Coronary artery (tissue), 2 donors: ENCODE measurements around the gene KRTAP3-3.

Experiments
- DNase-seq: peaks from one replicate; pipeline ENCODE4 v3.0.0-alpha.2; 2017; ENCODE audit warnings: low spot score
- H3K27ac ChIP-seq, 2 donors: fragments of 200-600 bp; sonication (generic); one replicate each; pipeline ENCODE4 v1.5.1; 2016 to 2019
- H3K4me3 ChIP-seq: fragments of 200-600 bp; sonication (generic); 2 replicates; pipeline ENCODE4 v1.5.1; 2016; ENCODE audit warnings: mild to moderate bottlenecking, moderate library complexity
- TF ChIP-seq, protein P1 (sequence below): fragments of 200-600 bp; sonication (generic); IDR thresholded peaks from one replicate; pipeline ENCODE4 v1.5.1; 2019; ENCODE audit warnings: antibody characterized with exemption

KRTAP3-3 gene

DNA sequence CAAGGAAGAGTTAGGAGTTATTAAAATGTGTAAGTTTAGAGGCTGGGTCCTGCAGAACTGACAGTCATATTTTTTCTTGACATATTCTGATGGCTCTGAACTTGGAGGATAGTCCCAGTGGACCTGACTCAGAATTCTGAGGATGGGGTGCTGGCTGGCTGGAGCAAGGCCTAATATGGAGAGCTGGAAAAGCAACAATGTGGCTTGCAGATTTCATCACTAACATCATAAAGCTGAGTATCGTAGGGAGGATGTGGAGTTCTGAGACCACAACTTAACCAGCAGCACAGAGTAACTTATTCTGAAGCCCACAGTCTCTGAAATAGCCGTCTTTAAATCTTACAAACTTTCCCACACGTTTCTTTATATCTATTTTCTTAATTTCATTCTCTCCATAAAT lies 30.7 kb upstream of the KRTAP3-3 start:
- DNase-seq: no peak
- TF ChIP-seq, protein P1, sequence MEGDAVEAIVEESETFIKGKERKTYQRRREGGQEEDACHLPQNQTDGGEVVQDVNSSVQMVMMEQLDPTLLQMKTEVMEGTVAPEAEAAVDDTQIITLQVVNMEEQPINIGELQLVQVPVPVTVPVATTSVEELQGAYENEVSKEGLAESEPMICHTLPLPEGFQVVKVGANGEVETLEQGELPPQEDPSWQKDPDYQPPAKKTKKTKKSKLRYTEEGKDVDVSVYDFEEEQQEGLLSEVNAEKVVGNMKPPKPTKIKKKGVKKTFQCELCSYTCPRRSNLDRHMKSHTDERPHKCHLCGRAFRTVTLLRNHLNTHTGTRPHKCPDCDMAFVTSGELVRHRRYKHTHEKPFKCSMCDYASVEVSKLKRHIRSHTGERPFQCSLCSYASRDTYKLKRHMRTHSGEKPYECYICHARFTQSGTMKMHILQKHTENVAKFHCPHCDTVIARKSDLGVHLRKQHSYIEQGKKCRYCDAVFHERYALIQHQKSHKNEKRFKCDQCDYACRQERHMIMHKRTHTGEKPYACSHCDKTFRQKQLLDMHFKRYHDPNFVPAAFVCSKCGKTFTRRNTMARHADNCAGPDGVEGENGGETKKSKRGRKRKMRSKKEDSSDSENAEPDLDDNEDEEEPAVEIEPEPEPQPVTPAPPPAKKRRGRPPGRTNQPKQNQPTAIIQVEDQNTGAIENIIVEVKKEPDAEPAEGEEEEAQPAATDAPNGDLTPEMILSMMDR: no peak
- H3K27ac ChIP-seq: no peak overlapping the region
- no peak overlapping the region for H3K4me3 ChIP-seq

DNA sequence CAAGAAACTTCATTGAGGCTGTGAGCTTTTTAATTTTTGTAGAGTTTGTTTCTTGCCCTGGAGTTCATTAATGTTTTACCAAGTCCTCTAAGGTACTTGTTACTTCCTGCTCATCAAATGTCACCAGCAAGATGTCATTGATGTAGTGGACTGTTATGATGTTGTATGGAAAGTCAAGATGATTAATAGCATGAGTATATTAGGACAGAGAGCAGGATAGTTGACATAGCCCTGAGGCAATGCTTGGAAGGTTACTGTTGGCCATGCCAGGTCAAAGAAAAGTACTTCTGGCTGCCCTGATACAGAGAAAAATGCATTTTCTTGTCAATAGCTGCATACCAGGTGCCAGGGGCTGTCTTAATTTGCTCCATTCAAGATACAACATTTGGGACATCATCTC lies 26.4 kb upstream of the KRTAP3-3 start:
- no peak for DNase-seq
- H3K4me3 ChIP-seq: no peak overlapping the region
- no peak overlapping the region for H3K27ac ChIP-seq
- TF ChIP-seq, protein P1: no peak

DNA sequence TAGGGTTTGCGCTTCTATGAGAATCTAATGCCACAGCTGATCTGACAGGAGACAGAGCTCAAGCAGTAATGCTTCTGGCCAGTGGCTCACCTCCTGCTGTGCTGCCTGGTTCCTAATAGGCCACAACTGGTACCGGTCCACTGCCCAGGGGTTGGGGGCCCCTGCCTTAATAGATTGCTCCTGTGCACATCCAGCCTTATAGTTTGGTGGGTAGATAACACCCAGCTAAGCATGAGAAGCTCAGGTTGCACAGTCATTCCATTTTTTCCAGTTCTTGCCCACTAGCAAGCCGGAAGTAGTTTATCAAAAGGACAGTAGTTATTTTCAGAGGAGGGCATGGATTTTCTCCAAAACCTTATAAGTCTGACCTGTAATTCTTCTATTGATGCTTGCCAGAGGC lies 25.5 kb upstream of the KRTAP3-3 start:
- TF ChIP-seq, protein P1: no peak
- DNase-seq: no peak
- H3K27ac ChIP-seq: no peak overlapping the region
- H3K4me3 ChIP-seq: no peak overlapping the region

DNA sequence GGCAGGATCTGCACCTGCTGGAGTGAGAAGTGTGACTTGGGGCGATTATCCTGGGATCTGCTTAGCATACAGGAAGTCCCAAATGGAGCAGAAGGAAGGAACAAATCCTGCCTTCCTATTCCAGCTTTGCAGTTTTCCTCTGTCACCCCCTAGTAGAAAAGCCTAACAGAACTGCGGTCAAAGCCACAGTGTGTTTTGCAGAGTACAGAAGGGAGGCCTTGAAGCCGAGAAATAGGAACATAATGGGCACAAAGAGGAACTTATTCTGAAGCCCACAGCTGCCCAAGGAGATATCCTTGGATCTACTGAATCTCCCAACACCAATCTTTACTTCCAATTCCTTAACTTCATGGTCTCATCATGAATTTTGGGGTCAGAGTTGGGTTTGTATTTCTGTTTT lies 24.6 kb upstream of the KRTAP3-3 start:
- TF ChIP-seq, protein P1: no peak
- DNase-seq: no peak
- no peak overlapping the region for H3K4me3 ChIP-seq
- H3K27ac ChIP-seq: no peak overlapping the region

DNA sequence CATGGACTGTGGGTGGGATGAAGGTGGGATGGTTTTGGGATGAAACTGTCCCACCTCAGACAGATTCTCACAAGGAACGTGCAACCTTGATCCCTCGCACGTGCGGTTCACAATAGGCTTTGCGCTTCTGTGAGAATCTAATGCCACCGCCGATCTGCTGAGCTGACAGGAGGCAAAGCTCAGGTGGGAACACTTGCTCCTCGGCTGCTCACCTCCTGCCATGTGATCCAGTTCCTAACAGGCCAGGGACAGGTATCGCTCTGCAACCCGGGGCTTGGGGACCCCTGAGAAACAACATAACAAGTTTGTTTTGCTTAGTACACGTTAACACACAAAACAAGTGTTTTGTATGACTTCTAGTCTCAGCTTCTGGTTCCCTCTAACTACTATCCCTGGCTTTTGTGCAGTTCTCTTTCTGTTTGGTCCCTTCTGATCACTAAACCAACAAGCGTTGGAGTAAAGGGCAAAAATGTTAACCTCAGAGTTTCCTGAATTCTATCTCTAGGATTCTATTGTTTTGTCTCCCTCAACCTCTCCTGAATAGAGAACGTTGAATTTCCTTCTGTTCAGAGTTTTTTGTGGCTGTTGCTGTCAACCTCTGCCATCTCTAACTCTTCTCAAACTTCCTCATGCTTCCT lies 22.7 kb upstream of the KRTAP3-3 start:
- Histone ChIP-seq H3K4me3 (no peak overlapping the region), H3K27ac (no peak overlapping the region)
- TF ChIP-seq, protein P1: no peak
- DNase-seq: no peak

DNA sequence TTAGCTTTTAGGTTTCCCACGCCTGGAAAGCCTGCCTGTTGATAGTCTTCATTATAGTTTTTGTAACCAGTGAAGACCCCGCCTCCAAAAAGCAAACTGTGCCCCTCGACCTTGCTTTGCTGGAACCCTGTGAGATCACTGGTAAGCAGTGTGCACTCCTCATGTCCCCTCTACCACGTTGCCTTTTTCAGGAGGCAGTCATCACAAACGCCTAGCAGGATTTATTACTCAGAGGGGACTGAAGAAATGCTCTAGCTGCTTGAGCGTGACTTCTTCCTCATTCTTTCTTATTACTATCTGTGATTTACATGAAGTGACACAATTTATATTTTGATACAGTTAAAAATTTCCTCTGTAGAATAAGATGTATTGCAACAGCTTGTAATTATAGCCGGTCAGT lies 21.5 kb upstream of the KRTAP3-3 start:
- no peak for DNase-seq
- TF ChIP-seq, protein P1: no peak
- no peak overlapping the region for H3K4me3 ChIP-seq
- H3K27ac ChIP-seq: no peak overlapping the region

DNA sequence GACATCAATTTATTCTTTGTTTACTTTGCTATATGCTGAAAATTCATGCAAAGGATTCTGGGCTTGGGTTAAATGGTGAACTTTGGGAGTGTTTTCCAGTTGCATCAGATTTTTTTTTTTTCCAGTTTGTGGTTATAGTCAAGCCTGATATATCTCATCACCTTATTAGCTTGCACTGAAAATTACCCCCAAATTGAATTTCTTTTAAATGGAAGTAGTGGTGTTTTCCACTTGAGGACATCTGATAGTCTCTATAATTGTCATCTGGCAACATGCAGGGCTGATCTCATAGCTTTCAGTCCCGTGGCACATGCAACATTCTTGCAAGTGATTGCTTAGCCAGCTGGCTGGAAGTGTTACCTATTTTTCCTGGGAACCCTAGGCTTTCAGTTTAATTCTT lies 19.6 kb upstream of the KRTAP3-3 start:
- Histone ChIP-seq H3K4me3 (no peak overlapping the region), H3K27ac (no peak overlapping the region)
- TF ChIP-seq, protein P1: no peak
- no peak for DNase-seq
